PC-3 (cell line): ENCODE results near the gene CCER1. TPM values are rescaled to one million over a fixed set of nuclear protein-coding genes. Genes with fewer than 3 reads are reported as not detected.

ENCODE experiments used
- ATAC-seq: fragments of 200-7000 bp; cut with Tn5 transposase; 2 replicates; pipeline ENCODE4 v1.9.1; 2020; ENCODE audit warnings: mild to moderate bottlenecking, moderate library complexity
- BruUV-seq: library from RNA; stranded (reverse); fragments of 400-500 nt; replicated peaks from 2 replicates; lab custom pipeline; 2021; lab: Mats Ljungman, UMichigan
- CTCF ChIA-PET: fragments of 300-600 bp; sonication (Branson Sonifier 250); formaldehyde crosslinking; loops from one replicate; lab custom pipeline; 2022; ENCODE audit warnings: antibody characterized with exemption; lab: Charles Lee
- POLR2A ChIA-PET: fragments of 300-600 bp; sonication (Branson Sonifier 250); formaldehyde crosslinking; loops from one replicate; lab custom pipeline; 2022; ENCODE audit warnings: antibody characterized with exemption; ENCODE audit not compliant: unreplicated experiment; lab: Charles Lee
- DNase-seq: peaks from one replicate; pipeline ENCODE4 v3.0.0-alpha.2; 2015
- H2AFZ ChIP-seq: fragments of 300-600 bp; sonication (generic); 2 replicates; pipeline ENCODE4 v1.6.0; 2016; ENCODE audit warnings: antibody characterized with exemption, low read length
- H3F3A ChIP-seq: fragments of 300-600 bp; sonication (generic); one replicate; pipeline ENCODE4 v1.6.0; 2017; ENCODE audit warnings: antibody characterized with exemption, low read length, control low read depth, mild to moderate bottlenecking; ENCODE audit not compliant: unreplicated experiment
- H3K27ac ChIP-seq: fragments of 300-600 bp; sonication (generic); 2 replicates; pipeline ENCODE4 v1.5.1; 2016; ENCODE audit warnings: mild to moderate bottlenecking, low read length
- H3K27me3 ChIP-seq: fragments of 300-600 bp; sonication (generic); 2 replicates; pipeline ENCODE4 v1.6.1; 2016; ENCODE audit warnings: low read length, mixed read lengths
- H3K36me3 ChIP-seq: fragments of 300-600 bp; sonication (generic); 2 replicates; pipeline ENCODE4 v1.6.1; 2016; ENCODE audit warnings: low read depth, mixed run types, low read length, mixed read lengths
- H3K4me1 ChIP-seq: fragments of 300-600 bp; sonication (generic); 2 replicates; pipeline ENCODE4 v1.5.1; 2016; ENCODE audit warnings: low read length; ENCODE audit not compliant: insufficient read depth
- H3K4me2 ChIP-seq: fragments of 300-600 bp; sonication (generic); 2 replicates; pipeline ENCODE4 v1.6.0; 2016; ENCODE audit warnings: low read length
- H3K4me3 ChIP-seq: fragments of 300-600 bp; sonication (generic); 2 replicates; pipeline ENCODE4 v1.5.1; 2016; ENCODE audit warnings: mild to moderate bottlenecking, low read length, mixed read lengths
- H3K79me2 ChIP-seq: fragments of 300-600 bp; sonication (generic); 2 replicates; pipeline ENCODE4 v1.6.1; 2017; ENCODE audit warnings: low read length, mixed read lengths
- H3K9ac ChIP-seq: fragments of 300-600 bp; sonication (generic); 2 replicates; pipeline ENCODE4 v1.6.0; 2016; ENCODE audit warnings: mild to moderate bottlenecking, low read length
- H3K9me2 ChIP-seq: fragments of 300-600 bp; sonication (generic); replicated peaks from 2 replicates; pipeline ENCODE4 v1.6.1; 2016; ENCODE audit warnings: mixed run types, low read length, mixed read lengths
- H3K9me3 ChIP-seq: fragments of 300-600 bp; sonication (generic); 2 replicates; pipeline ENCODE4 v1.6.1; 2016; ENCODE audit warnings: low read length, mixed read lengths
- H4K20me1 ChIP-seq: fragments of 300-600 bp; sonication (generic); 2 replicates; pipeline ENCODE4 v1.6.1; 2016; ENCODE audit warnings: low read length, mixed read lengths
- EZH2 ChIP-seq: fragments of 300-600 bp; sonication (generic); IDR thresholded peaks from one replicate; pipeline ENCODE4 v1.6.1; 2017; ENCODE audit warnings: antibody characterized with exemption, mild to moderate bottlenecking, low read length; ENCODE audit not compliant: unreplicated experiment
- EZH2phosphoT487 ChIP-seq: fragments of 300-600 bp; sonication (generic); IDR thresholded peaks from 2 replicates; pipeline ENCODE4 v1.6.1; 2018; ENCODE audit warnings: mild to moderate bottlenecking, antibody characterized with exemption, low read length, borderline replicate concordance
- intact Hi-C: fragments of 100-400 bp; cut with micrococcal nuclease; formaldehyde crosslinking; loops from 2 replicates; pipeline ENCODE4 v1.9.0; 2023
- total RNA-seq: library from RNA; depleted of rRNA; stranded (reverse); fragments of >200 nt; gene quantifications from 2 replicates; pipeline ENCODE4 v1.2.3, GENCODE V29; 2014
- TF ChIP-seq, protein P1 (sequence below): fragments of 300-600 bp; sonication (generic); conservative IDR thresholded peaks from 2 replicates; pipeline ENCODE4 v1.5.1; 2017; ENCODE audit warnings: antibody characterized with exemption, low read depth, mild to moderate bottlenecking, low read length

CCER1 gene
- total RNA-seq, 1 experiment from 2014 or later: not detected

DNA sequence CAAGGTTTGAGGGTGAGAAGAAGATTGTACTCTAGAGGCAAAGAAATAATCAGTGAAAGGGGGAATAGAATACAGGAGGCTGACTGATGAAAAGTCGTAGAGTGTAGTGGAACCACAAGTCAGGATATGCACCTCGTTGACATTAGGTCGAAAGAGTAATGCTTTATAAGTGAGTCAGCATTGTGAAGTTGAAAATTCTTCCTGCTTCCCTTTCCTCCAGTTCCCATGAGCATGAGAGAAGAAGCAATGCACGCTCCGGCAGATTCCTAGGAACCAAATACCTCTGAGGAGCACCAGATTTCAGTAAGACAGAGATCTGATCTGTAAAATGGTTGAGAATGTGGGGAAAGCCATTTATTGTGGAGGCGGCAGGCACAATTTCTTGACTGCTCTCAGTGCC lies 16.5 kb downstream of the CCER1 start:
- peaks cover 39% of the 10 kb centered on the region for H3K4me1 ChIP-seq
- no peaks in the 10 kb centered on the region for H3K27me3 ChIP-seq
- peak overlapping the region; percentile 74 for H3K9ac ChIP-seq
- H3F3A ChIP-seq: no peaks in the 10 kb centered on the region
- peak overlapping the region; percentile 68 for H3K4me2 ChIP-seq
- ChIA-PET POLR2A (no interaction called here), CTCF (interaction anchor here (0.5 kb wide), 1 partner anchor 188 kb away, joined by 3 read pairs; no protein-coding TSS in a partner anchor)
- peak overlapping the region; percentile 92 for H3K27ac ChIP-seq
- H3K79me2 ChIP-seq: no peaks in the 10 kb centered on the region
- no peaks in the 10 kb centered on the region for H4K20me1 ChIP-seq
- H3K9me3 ChIP-seq: no peaks in the 10 kb centered on the region
- DNase-seq (peak; percentile 94), ATAC-seq (peak; percentile 88)
- no peaks in the 10 kb centered on the region for H3K9me2 ChIP-seq
- H3K4me3 ChIP-seq: peak overlapping the region; percentile 28; the same call in 1 of the 2 replicates
- intact Hi-C loops: loop anchor here (2.0 kb wide), 1 partner anchor 16 kb away; no protein-coding TSS in a partner anchor
- H3K36me3 ChIP-seq: no peaks in the 10 kb centered on the region
- BruUV-seq: no TSS peak
- TF ChIP-seq EZH2 (no peak), EZH2phosphoT487 (no peak)
- TF ChIP-seq, protein P1, sequence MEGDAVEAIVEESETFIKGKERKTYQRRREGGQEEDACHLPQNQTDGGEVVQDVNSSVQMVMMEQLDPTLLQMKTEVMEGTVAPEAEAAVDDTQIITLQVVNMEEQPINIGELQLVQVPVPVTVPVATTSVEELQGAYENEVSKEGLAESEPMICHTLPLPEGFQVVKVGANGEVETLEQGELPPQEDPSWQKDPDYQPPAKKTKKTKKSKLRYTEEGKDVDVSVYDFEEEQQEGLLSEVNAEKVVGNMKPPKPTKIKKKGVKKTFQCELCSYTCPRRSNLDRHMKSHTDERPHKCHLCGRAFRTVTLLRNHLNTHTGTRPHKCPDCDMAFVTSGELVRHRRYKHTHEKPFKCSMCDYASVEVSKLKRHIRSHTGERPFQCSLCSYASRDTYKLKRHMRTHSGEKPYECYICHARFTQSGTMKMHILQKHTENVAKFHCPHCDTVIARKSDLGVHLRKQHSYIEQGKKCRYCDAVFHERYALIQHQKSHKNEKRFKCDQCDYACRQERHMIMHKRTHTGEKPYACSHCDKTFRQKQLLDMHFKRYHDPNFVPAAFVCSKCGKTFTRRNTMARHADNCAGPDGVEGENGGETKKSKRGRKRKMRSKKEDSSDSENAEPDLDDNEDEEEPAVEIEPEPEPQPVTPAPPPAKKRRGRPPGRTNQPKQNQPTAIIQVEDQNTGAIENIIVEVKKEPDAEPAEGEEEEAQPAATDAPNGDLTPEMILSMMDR: no peak
- H2AFZ ChIP-seq: peak overlapping the region; percentile 41

DNA sequence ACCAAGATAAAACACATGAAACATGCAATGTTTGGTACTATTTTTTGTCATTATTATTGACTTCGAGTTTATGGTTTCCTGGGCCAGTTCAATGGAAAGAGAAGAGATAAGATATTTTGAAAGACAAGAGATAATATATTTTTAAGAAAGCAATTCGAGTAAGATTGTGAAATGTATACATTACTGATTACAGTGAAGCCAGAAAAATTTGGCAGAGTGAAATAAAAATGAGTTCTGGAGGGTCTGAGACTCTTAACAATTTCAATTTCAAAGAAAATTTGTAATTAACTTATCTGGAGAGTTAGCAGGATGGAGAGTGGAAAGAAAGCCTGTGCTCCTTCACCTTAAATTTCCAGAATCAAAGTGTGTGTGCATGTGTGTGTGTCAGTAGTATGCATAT lies 17.3 kb downstream of the CCER1 start:
- ChIA-PET CTCF (no interaction called here), POLR2A (no interaction called here)
- no peak for ATAC-seq
- TF ChIP-seq, protein P1: no peak
- no peak for TF ChIP-seq EZH2phosphoT487
- H3K36me3 ChIP-seq: no peaks in the 10 kb centered on the region
- no peaks in the 10 kb centered on the region for H3K79me2 ChIP-seq
- no peaks in the 10 kb centered on the region for H3K27me3 ChIP-seq
- H4K20me1 ChIP-seq: no peaks in the 10 kb centered on the region
- no peaks in the 10 kb centered on the region for H3F3A ChIP-seq
- no peak overlapping the region for H2AFZ ChIP-seq
- H3K9me3 ChIP-seq: no peaks in the 10 kb centered on the region
- no TSS peak for BruUV-seq
- H3K4me3 ChIP-seq: no peak overlapping the region
- H3K9me2 ChIP-seq: no peaks in the 10 kb centered on the region
- peak overlapping the region; percentile 92 for H3K27ac ChIP-seq
- peak overlapping the region; percentile 54; the same call in 1 of the 2 replicates for H3K9ac ChIP-seq
- intact Hi-C loops: loop anchor here (2.0 kb wide), 1 partner anchor 15 kb away; no protein-coding TSS in a partner anchor
- peak overlapping the region; percentile 68; the same call in 1 of the 2 replicates for H3K4me2 ChIP-seq
- peaks cover 39% of the 10 kb centered on the region for H3K4me1 ChIP-seq
- DNase-seq: no peak

DNA sequence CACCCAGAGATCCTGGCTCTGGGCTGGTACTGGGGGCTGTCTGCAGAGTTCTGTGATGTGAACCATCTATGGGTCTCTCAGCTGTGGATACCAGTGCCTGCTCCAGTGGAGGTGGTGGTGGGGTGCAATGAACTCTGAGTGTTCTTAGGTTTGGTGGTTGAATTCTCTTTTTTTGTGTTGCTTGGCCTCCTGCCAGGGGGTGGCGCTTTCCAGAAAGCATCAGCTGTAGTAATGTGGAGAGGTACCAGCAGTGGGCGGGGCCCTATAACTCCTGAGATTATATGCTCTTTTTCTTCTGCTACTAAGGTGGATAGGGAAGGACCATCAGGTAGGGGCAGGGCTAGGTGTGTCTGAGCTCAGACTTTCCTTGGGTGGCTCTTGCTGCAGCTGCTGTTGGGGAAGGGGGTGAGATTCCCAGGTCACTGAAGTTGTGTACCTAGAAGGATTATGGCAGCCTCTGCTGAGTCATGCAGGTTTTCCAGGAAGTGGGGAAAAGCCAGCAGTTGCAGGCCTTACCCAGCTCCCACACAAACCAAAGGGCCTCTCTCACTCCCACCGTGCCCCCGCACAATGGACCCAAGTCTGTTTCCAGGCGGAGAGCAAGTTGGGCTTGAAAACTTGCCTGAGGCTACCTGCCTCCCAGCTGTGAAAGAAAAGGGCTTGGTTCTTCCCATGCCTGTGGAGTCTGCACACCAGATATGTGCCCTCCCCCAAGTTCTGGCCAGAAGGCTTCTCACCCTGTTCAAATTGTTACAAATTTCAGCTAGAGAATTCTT lies 18.6 kb downstream of the CCER1 start:
- peak; percentile 38 for DNase-seq

More for the DNA sequence above, 18.6 kb downstream of the CCER1 start:
- no peaks in the 10 kb centered on the region for H3K9me2 ChIP-seq
- ATAC-seq: no peak
- H3K9me3 ChIP-seq: no peaks in the 10 kb centered on the region
- H3K4me2 ChIP-seq: no peak overlapping the region
- ChIA-PET CTCF (no interaction called here), POLR2A (no interaction called here)
- intact Hi-C loops: no loop called here
- no peaks in the 10 kb centered on the region for H3K36me3 ChIP-seq
- H3K4me1 ChIP-seq: peaks cover 39% of the 10 kb centered on the region
- peak overlapping the region; percentile 25; the same call in 1 of the 2 replicates for H2AFZ ChIP-seq
- H3K27me3 ChIP-seq: no peaks in the 10 kb centered on the region
- no TSS peak for BruUV-seq
- peak overlapping the region; percentile 92 for H3K27ac ChIP-seq
- peak overlapping the region; percentile 42; the same call in 1 of the 2 replicates for H3K9ac ChIP-seq
- TF ChIP-seq, protein P1: no peak
- no peak for TF ChIP-seq EZH2phosphoT487
- no peak for TF ChIP-seq EZH2
- H3K79me2 ChIP-seq: no peaks in the 10 kb centered on the region
- H4K20me1 ChIP-seq: no peaks in the 10 kb centered on the region
- H3F3A ChIP-seq: no peaks in the 10 kb centered on the region
- no peak overlapping the region for H3K4me3 ChIP-seq
